ENCODE data around the gene DYNC1LI2. TPM values are rescaled to one million over a fixed set of nuclear protein-coding genes. Genes with fewer than 3 reads are reported as not detected.

DYNC1LI2 gene
- total and polyA plus RNA-seq, 4 donors: 78.3 to 169 (median 143) TPM

- WGBS, 2 donors: 49% methylated on average over 4 of the region's 4 CpGs
- Histone ChIP-seq H3K9me3 (ENCODE audit: control insufficient read depth, low read length) (no peaks in the 10 kb centered on the region), H3K27me3 (ENCODE audit: control insufficient read depth in 1 of 2, insufficient read depth in 2 of 2, low read length in 1 of 2) (no peaks in the 10 kb centered on the region), H3K4me1 (ENCODE audit: control insufficient read depth in 1 of 2, insufficient read depth in 2 of 2, low read length in 2 of 2) (no peaks in the 10 kb centered on the region), H3K36me3 (ENCODE audit: control insufficient read depth in 1 of 2, insufficient read depth in 2 of 2, low read length in 1 of 2) (peaks cover 5 to 11% of the 10 kb centered on the region in 2 donors), H3K27ac (ENCODE audit: low read depth in 1 of 2, low read length in 2 of 2) (no peak overlapping the region), H3K4me3 (ENCODE audit: low read length in 2 of 2) (no peak overlapping the region)
- intact Hi-C loops (cut with DNase I): loop anchor here (5.0 to 10.0 kb wide), 2 partner anchors 96 to 138 kb away; no protein-coding TSS in a partner anchor
- DNase-seq: no peak
- no peak for ATAC-seq (ENCODE audit: low FRiP score)
Measured at GRCh38 chr16:66728804-66729203, 22.6 kb downstream of the DYNC1LI2 start.

DNA sequence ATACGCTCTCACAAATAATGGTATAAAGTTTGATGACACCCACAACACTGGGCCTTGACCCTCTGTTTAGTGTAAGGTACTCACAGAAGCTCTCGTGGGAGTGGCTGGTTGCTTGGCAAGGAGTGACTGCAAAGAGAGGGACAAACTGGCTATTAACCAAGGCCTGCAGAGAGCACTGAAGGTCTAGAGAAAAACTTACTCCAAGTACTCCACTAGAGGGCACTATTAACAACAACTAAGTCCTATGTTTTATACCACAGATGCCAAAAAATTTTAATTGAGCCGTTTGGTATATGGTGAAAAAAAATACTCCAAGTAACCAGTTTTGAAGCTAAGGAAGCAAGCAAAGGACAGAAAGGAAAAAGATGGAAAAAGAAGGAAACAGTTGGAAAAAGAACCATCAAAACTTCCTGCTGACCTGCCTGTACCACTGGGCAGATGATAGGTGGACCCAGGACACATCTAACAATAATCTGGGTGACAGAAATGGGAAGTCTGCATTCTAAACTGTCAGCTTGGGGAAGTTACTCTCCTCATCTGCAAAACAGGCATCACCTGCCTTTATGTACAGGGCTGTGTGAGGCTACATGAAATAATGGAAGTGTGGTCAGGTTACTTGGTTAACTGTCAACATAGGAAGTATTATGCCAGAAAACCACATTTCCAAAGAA, 23.2 kb downstream of the DYNC1LI2 start:
- Histone ChIP-seq H3K36me3 (ENCODE audit: control insufficient read depth in 1 of 2, insufficient read depth in 2 of 2, low read length in 1 of 2) (peaks cover 5 to 13% of the 10 kb centered on the region in 2 donors), H3K9me3 (ENCODE audit: control insufficient read depth, low read length) (no peaks in the 10 kb centered on the region), H3K27ac (ENCODE audit: low read depth in 1 of 2, low read length in 2 of 2) (no peak overlapping the region), H3K27me3 (ENCODE audit: control insufficient read depth in 1 of 2, insufficient read depth in 2 of 2, low read length in 1 of 2) (no peaks in the 10 kb centered on the region), H3K4me1 (ENCODE audit: control insufficient read depth in 1 of 2, insufficient read depth in 2 of 2, low read length in 2 of 2) (no peaks in the 10 kb centered on the region), H3K4me3 (ENCODE audit: low read length in 2 of 2) (no peak overlapping the region)
- DNase-seq (peak in 1 of 2 donors; percentile 8), ATAC-seq (ENCODE audit: low FRiP score) (peak; percentile 86)
- intact Hi-C loops (cut with DNase I): loop anchor here (5.0 to 10.0 kb wide), 2 partner anchors 97 to 139 kb away; no protein-coding TSS in a partner anchor
- WGBS, 2 donors: 32% methylated on average over 3 of the region's 3 CpGs

GRCh38 chr16:66720766-66721165, 30.6 kb downstream of the DYNC1LI2 start:
- intact Hi-C loops (cut with DNase I): loop anchor here in 1 of 2 donors (10.0 kb wide), 1 partner anchor 104 kb away; no protein-coding TSS in a partner anchor
- no peaks in the 10 kb centered on the region for H3K9me3 ChIP-seq (ENCODE audit: control insufficient read depth, low read length)
- no peak for ATAC-seq (ENCODE audit: low FRiP score)
- H3K36me3 ChIP-seq (ENCODE audit: control insufficient read depth in 1 of 2, insufficient read depth in 2 of 2, low read length in 1 of 2): peaks cover 2 to 8% of the 10 kb centered on the region in 2 donors
- no peak overlapping the region for H3K4me3 ChIP-seq (ENCODE audit: low read length in 2 of 2)
- H3K27ac ChIP-seq (ENCODE audit: low read depth in 1 of 2, low read length in 2 of 2): no peak overlapping the region
- peak in 1 of 2 donors; percentile 2 for DNase-seq
- WGBS, 2 donors: 72 to 76% methylated on average over 3 of the region's 3 CpGs
- no peaks in the 10 kb centered on the region for H3K4me1 ChIP-seq (ENCODE audit: control insufficient read depth in 1 of 2, insufficient read depth in 2 of 2, low read length in 2 of 2)
- H3K27me3 ChIP-seq (ENCODE audit: control insufficient read depth in 1 of 2, insufficient read depth in 2 of 2, low read length in 1 of 2): no peaks in the 10 kb centered on the region

- Histone ChIP-seq H3K4me3 (ENCODE audit: low read length in 2 of 2) (no peak overlapping the region), H3K9me3 (ENCODE audit: control insufficient read depth, low read length) (no peaks in the 10 kb centered on the region), H3K36me3 (ENCODE audit: control insufficient read depth in 1 of 2, insufficient read depth in 2 of 2, low read length in 1 of 2) (peaks cover 0 to 6% of the 10 kb centered on the region in 2 donors), H3K27me3 (ENCODE audit: control insufficient read depth in 1 of 2, insufficient read depth in 2 of 2, low read length in 1 of 2) (no peaks in the 10 kb centered on the region), H3K4me1 (ENCODE audit: control insufficient read depth in 1 of 2, insufficient read depth in 2 of 2, low read length in 2 of 2) (no peaks in the 10 kb centered on the region), H3K27ac (ENCODE audit: low read depth in 1 of 2, low read length in 2 of 2) (no peak overlapping the region)
- no peak for ATAC-seq (ENCODE audit: low FRiP score)
- DNase-seq: no peak
- WGBS, 2 donors: 95 to 97% methylated on average over 4 of the region's 4 CpGs
- intact Hi-C loops (cut with DNase I): loop anchor here in 1 of 2 donors (5.0 kb wide), 1 partner anchor 57 kb away; no protein-coding TSS in a partner anchor
Measured at GRCh38 chr16:66719246-66719645, 32.2 kb downstream of the DYNC1LI2 start.

- Histone ChIP-seq H3K36me3 (ENCODE audit: control insufficient read depth in 1 of 2, insufficient read depth in 2 of 2, low read length in 1 of 2) (peaks cover 0 to 2% of the 10 kb centered on the region in 2 donors), H3K4me1 (ENCODE audit: control insufficient read depth in 1 of 2, insufficient read depth in 2 of 2, low read length in 2 of 2) (no peaks in the 10 kb centered on the region), H3K4me3 (ENCODE audit: low read length in 2 of 2) (no peak overlapping the region), H3K27ac (ENCODE audit: low read depth in 1 of 2, low read length in 2 of 2) (no peak overlapping the region), H3K27me3 (ENCODE audit: control insufficient read depth in 1 of 2, insufficient read depth in 2 of 2, low read length in 1 of 2) (no peaks in the 10 kb centered on the region), H3K9me3 (ENCODE audit: control insufficient read depth, low read length) (no peaks in the 10 kb centered on the region)
- no peak for DNase-seq
- no peak for ATAC-seq (ENCODE audit: low FRiP score)
- WGBS, 2 donors: 62 to 74% methylated on average over 4 of the region's 4 CpGs
- intact Hi-C loops (cut with DNase I): loop anchor here in 1 of 2 donors (5.0 kb wide), 1 partner anchor 55 kb away; no protein-coding TSS in a partner anchor
Measured at GRCh38 chr16:66717776-66718175, 33.6 kb downstream of the DYNC1LI2 start.

DNA sequence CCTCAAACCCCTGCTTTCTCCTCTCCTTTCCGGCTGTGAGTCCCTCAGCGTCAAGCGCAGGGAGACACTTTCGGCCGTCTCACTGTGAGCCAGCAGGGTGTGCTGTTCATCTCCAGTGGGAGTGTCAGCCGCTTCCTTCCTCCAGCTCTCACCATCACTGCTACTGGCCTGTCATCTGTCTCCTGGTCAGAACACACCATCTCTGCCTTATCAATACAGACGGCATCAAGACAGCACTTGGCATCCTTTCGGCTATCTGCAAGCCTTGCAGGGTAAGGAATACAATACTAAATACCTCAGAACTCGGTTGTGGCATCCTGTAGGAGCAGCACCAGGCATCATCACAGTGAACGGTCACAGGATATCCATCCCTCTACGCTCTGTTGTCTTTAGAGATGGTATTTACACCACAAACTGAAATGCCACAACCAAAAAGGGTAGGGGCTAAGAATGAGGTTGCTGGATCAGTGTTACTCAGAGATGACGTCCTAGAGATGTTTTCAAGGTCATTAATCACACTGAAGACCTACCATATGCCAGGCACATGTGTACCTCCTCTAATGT, 34.2 kb downstream of the DYNC1LI2 start:
- Histone ChIP-seq H3K4me1 (ENCODE audit: control insufficient read depth in 1 of 2, insufficient read depth in 2 of 2, low read length in 2 of 2) (no peaks in the 10 kb centered on the region), H3K27ac (ENCODE audit: low read depth in 1 of 2, low read length in 2 of 2) (no peak overlapping the region), H3K36me3 (ENCODE audit: control insufficient read depth in 1 of 2, insufficient read depth in 2 of 2, low read length in 1 of 2) (peaks cover 0 to 2% of the 10 kb centered on the region in 2 donors), H3K9me3 (ENCODE audit: control insufficient read depth, low read length) (no peaks in the 10 kb centered on the region), H3K27me3 (ENCODE audit: control insufficient read depth in 1 of 2, insufficient read depth in 2 of 2, low read length in 1 of 2) (no peaks in the 10 kb centered on the region), H3K4me3 (ENCODE audit: low read length in 2 of 2) (no peak overlapping the region)
- 59 to 63% methylated on average over 12 of the region's 12 CpGs for WGBS, 2 donors
- no peak for ATAC-seq (ENCODE audit: low FRiP score)
- no peak for DNase-seq
- intact Hi-C loops (cut with DNase I): loop anchor here in 1 of 2 donors (5.0 kb wide), 1 partner anchor 55 kb away; no protein-coding TSS in a partner anchor

DNA sequence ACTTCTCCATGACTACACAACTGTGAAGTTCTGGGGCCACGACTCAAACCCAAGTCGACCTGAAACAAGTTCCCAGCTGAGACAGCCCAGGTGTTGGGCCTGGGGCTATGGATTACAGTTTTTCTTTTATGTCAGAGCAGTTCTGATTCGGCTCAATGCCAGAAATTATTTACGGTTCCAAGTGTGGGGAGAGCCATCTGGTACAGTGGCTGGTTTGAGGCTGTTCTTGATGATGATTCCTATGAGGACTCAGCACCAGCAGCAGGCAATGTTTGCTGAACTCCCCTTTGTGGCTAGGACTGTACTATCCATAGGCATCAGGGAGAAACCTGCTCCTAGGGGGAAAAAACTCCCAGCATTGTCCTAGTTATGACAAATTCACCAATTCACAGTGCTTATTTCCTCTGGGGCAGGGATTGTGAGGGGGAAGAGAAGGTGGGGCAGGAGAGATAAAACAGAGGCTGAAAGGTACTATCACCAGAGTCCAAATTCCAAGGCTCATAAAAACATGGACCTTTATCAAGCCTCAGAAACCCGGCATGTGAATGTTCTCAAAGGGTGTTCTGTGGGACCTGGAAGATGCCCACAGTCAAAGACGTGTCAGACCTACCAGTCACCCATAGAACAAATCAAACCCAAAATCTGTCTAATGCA, 36.6 kb downstream of the DYNC1LI2 start:
- H3K4me3 ChIP-seq (ENCODE audit: low read length in 2 of 2): no peak overlapping the region
- no peak overlapping the region for H3K27ac ChIP-seq (ENCODE audit: low read depth in 1 of 2, low read length in 2 of 2)
- peaks cover 2% of the 10 kb centered on the region for H3K9me3 ChIP-seq (ENCODE audit: control insufficient read depth, low read length)
- no peak for DNase-seq
- ATAC-seq (ENCODE audit: low FRiP score): no peak
- peaks cover 0 to 2% of the 10 kb centered on the region in 2 donors for H3K36me3 ChIP-seq (ENCODE audit: control insufficient read depth in 1 of 2, insufficient read depth in 2 of 2, low read length in 1 of 2)
- WGBS, 2 donors: 55 to 56% methylated on average over 6 of the region's 6 CpGs
- no peaks in the 10 kb centered on the region for H3K27me3 ChIP-seq (ENCODE audit: control insufficient read depth in 1 of 2, insufficient read depth in 2 of 2, low read length in 1 of 2)
- no peaks in the 10 kb centered on the region for H3K4me1 ChIP-seq (ENCODE audit: control insufficient read depth in 1 of 2, insufficient read depth in 2 of 2, low read length in 2 of 2)
- intact Hi-C loops (cut with DNase I): loop anchor here in 1 of 2 donors (5.0 kb wide), 1 partner anchor 52 kb away; no protein-coding TSS in a partner anchor

GRCh38 chr16:66714062-66714461, 37.3 kb downstream of the DYNC1LI2 start:
- ATAC-seq (ENCODE audit: low FRiP score) (no peak), DNase-seq (no peak)
- Histone ChIP-seq H3K4me3 (ENCODE audit: low read length in 2 of 2) (no peak overlapping the region), H3K27me3 (ENCODE audit: control insufficient read depth in 1 of 2, insufficient read depth in 2 of 2, low read length in 1 of 2) (no peaks in the 10 kb centered on the region), H3K36me3 (ENCODE audit: control insufficient read depth in 1 of 2, insufficient read depth in 2 of 2, low read length in 1 of 2) (peaks cover 0 to 2% of the 10 kb centered on the region in 2 donors), H3K9me3 (ENCODE audit: control insufficient read depth, low read length) (peaks cover 2% of the 10 kb centered on the region), H3K4me1 (ENCODE audit: control insufficient read depth in 1 of 2, insufficient read depth in 2 of 2, low read length in 2 of 2) (no peaks in the 10 kb centered on the region), H3K27ac (ENCODE audit: low read depth in 1 of 2, low read length in 2 of 2) (no peak overlapping the region)
- intact Hi-C loops (cut with DNase I): no loop called here
- 83 to 85% methylated on average over 6 of the region's 6 CpGs for WGBS, 2 donors

Data from aorta (tissue), 5 donors.